ENCODE measurements around the gene ADAM15.

GRCh38 chr1:155007251-155007828, 43.8 kb upstream of the ADAM15 start:
- TF ChIP-seq CTCF (IDR thresholded peaks at IDR 0.05) (no peak), POLR2A (IDR thresholded peaks at IDR 0.05) (no peak)

All from uterus (tissue), 2 donors.